HG02623 (cell line): ENCODE measurements around the gene GNB1L.

Experiments
- ATAC-seq: cut with Tn5 transposase; IDR thresholded peaks from one replicate; pipeline ENCODE4 v1.9.1; 2021; ENCODE audit warnings: moderate library complexity; ENCODE audit not compliant: unreplicated experiment

GNB1L gene

GRCh38 chr22:19755145-19755710 lies 99.4 kb downstream of the GNB1L start:
- ATAC-seq: no peak

- ATAC-seq: no peak
Observed at GRCh38 chr22:19754701-19755144, 100.0 kb downstream of the GNB1L start.

- ATAC-seq: no peak
Observed at GRCh38 chr22:19753996-19754700, 100.5 kb downstream of the GNB1L start.

- ATAC-seq: no peak
Observed at GRCh38 chr22:19753090-19753842, 101.4 kb downstream of the GNB1L start.

- no peak for ATAC-seq
Observed at GRCh38 chr22:19751497-19752245, 103.0 kb downstream of the GNB1L start.

- no peak for ATAC-seq
Observed at GRCh38 chr22:19750507-19751490, 103.9 kb downstream of the GNB1L start.

- ATAC-seq: no peak
Observed at GRCh38 chr22:19749876-19750275, 104.8 kb downstream of the GNB1L start.

GRCh38 chr22:19748991-19749664 lies 105.5 kb downstream of the GNB1L start:
- ATAC-seq: no peak

GRCh38 chr22:19748139-19748538 lies 106.5 kb downstream of the GNB1L start:
- no peak for ATAC-seq

GRCh38 chr22:19747551-19747950 lies 107.1 kb downstream of the GNB1L start:
- ATAC-seq: no peak

GRCh38 chr22:19746726-19747125 lies 107.9 kb downstream of the GNB1L start:
- no peak for ATAC-seq

GRCh38 chr22:19745155-19746101 lies 109.2 kb downstream of the GNB1L start:
- no peak for ATAC-seq

- ATAC-seq: no peak
Observed at GRCh38 chr22:19744350-19745006, 110.2 kb downstream of the GNB1L start.

- no peak for ATAC-seq
Observed at GRCh38 chr22:19743651-19744050, 111.0 kb downstream of the GNB1L start.

GRCh38 chr22:19743081-19743480 lies 111.6 kb downstream of the GNB1L start:
- ATAC-seq: no peak

- no peak for ATAC-seq
Observed at GRCh38 chr22:19742160-19743066, 112.3 kb downstream of the GNB1L start.

GRCh38 chr22:19741053-19741452 lies 113.6 kb downstream of the GNB1L start:
- ATAC-seq: no peak
